ENCODE results near the gene RAB38.

Gene RAB38

DNA sequence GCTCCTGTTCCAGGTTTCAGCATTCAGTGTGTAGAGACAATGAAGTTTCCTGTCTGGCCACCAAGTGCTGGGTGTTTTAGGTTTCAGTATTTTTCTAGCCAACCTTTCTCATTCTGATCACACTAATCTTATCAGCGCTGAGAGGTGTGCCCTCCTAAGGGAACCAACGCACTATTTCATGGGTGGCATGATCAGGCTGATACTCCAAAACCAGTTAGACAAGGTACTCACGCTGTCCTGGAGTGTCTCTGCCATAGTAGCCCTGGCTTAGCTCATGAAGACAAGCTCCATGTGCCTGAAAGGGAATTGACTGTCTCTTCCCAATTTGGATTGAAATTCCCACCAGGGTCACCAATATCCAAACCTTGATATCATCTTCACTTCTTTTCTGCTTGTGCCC, 8.0 kb upstream of the RAB38 start:
- no peak for DNase-seq (ENCODE audit: extremely low read depth, low read depth)
- TF ChIP-seq, protein P1, sequence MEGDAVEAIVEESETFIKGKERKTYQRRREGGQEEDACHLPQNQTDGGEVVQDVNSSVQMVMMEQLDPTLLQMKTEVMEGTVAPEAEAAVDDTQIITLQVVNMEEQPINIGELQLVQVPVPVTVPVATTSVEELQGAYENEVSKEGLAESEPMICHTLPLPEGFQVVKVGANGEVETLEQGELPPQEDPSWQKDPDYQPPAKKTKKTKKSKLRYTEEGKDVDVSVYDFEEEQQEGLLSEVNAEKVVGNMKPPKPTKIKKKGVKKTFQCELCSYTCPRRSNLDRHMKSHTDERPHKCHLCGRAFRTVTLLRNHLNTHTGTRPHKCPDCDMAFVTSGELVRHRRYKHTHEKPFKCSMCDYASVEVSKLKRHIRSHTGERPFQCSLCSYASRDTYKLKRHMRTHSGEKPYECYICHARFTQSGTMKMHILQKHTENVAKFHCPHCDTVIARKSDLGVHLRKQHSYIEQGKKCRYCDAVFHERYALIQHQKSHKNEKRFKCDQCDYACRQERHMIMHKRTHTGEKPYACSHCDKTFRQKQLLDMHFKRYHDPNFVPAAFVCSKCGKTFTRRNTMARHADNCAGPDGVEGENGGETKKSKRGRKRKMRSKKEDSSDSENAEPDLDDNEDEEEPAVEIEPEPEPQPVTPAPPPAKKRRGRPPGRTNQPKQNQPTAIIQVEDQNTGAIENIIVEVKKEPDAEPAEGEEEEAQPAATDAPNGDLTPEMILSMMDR (IDR thresholded peaks at IDR 0.05; ENCODE audit: low read depth, low read length) = no peak

DNA sequence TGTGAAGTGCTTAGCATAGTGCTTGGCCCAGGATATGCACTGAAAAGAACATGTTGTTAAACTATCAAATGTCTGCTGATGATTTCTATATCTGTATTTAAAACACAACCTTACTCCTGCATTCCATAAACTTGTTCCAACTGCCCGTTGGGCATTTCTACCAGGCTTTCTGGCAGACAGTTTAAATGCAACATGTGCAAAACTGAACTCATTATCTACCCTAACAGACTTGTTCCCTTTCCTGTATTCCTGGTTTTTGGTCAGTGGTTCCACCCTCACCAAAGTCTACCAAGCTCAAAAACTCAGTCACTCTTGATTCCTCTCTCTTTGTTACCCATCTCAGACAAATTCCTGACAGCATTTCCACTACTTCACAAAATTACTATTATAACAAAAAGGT, 6.5 kb upstream of the RAB38 start:
- TF ChIP-seq, protein P1 (IDR thresholded peaks at IDR 0.05; ENCODE audit: low read depth, low read length) = no peak
- DNase-seq (ENCODE audit: extremely low read depth, low read depth) = no peak

DNA sequence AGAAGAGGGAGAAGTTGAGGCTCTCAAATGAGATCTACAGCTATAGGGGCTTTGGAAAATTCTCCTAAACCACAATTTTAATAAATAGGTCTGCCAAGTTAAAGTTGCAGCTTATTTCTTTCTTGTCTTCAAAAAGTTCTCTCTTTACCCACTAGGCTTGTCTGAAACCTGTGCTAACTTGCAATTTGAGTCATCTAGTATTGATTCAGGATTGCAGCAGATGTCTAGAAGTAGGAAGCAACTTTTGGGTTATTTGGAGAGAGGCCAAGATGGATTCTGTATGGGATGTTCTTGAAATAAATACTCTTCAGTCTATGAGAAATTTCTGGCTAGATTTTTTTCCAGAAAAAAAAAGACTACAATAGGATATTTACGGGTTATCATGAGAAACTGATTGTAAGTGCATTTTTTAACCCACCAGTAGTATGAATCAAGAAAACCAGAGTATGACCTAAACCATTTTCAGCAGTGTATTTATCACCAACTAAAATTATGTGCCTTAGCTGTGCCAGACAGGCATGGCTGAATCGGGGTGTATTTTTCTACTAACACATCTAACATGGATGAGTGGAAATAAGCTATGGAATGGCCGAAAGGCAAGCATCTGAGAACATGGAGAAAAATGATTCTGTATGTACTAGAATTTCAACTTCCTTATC, 4.9 kb upstream of the RAB38 start:
- TF ChIP-seq, protein P1 (IDR thresholded peaks at IDR 0.05; ENCODE audit: low read depth, low read length) = no peak
- no peak for DNase-seq (ENCODE audit: extremely low read depth, low read depth)

- TF ChIP-seq, protein P1 (IDR thresholded peaks at IDR 0.05; ENCODE audit: low read depth, low read length) = no peak
- DNase-seq (ENCODE audit: extremely low read depth, low read depth) = no peak
These were observed 3.9 kb upstream of the RAB38 start for GRCh38 chr11:88179141-88179540.

- DNase-seq (ENCODE audit: extremely low read depth, low read depth) = no peak
- TF ChIP-seq, protein P1 (IDR thresholded peaks at IDR 0.05; ENCODE audit: low read depth, low read length) = no peak
These were observed 2.9 kb upstream of the RAB38 start for GRCh38 chr11:88178191-88178590.

GRCh38 chr11:88175569-88176075, 379 bp upstream of the RAB38 start:
- DNase-seq (ENCODE audit: extremely low read depth, low read depth) = no peak
- TF ChIP-seq, protein P1 (IDR thresholded peaks at IDR 0.05; ENCODE audit: low read depth, low read length) = no peak

GRCh38 chr11:88173956-88174355, 1.3 kb downstream of the RAB38 start:
- TF ChIP-seq, protein P1 (IDR thresholded peaks at IDR 0.05; ENCODE audit: low read depth, low read length) = no peak
- no peak for DNase-seq (ENCODE audit: extremely low read depth, low read depth)
